A673 (cell line): ENCODE measurements around the gene TEAD1. TPM values are rescaled to one million over a fixed set of nuclear protein-coding genes. Genes with fewer than 3 reads are reported as not detected.

Experiments
- BruUV-seq: library from RNA; stranded (reverse); fragments of 400-500 nt; replicated peaks from 2 replicates; lab custom pipeline; 2021; lab: Mats Ljungman, UMichigan
- CTCF ChIA-PET: fragments of 300-600 bp; sonication (Branson Sonifier 250); formaldehyde crosslinking; loops from one replicate; lab custom pipeline; 2022; ENCODE audit warnings: antibody characterized with exemption; lab: Charles Lee
- POLR2A ChIA-PET: fragments of 300-600 bp; sonication (Branson Sonifier 250); formaldehyde crosslinking; loops from one replicate; lab custom pipeline; 2022; ENCODE audit warnings: antibody characterized with exemption; ENCODE audit not compliant: low non-redundant PET; lab: Charles Lee
- DNase-seq: peaks from one replicate; pipeline ENCODE4 v3.0.0-alpha.2; 2015; ENCODE audit warnings: low spot score
- H3K27ac ChIP-seq: fragments of 200-600 bp; sonication (generic); 2 replicates; pipeline ENCODE4 v1.5.1; 2016; ENCODE audit warnings: mixed run types, low read depth, mild to moderate bottlenecking, mixed read lengths, antibody characterized with exemption, low read length; ENCODE audit not compliant: poor library complexity, severe bottlenecking
- H3K27me3 ChIP-seq: fragments of 200-600 bp; sonication (generic); replicated peaks from 2 replicates; pipeline ENCODE4 v1.6.1; 2017; ENCODE audit warnings: mixed run types, low read depth, mild to moderate bottlenecking, mixed read lengths, antibody characterized with exemption, low read length; ENCODE audit not compliant: insufficient read depth, poor library complexity
- H3K36me3 ChIP-seq: fragments of 200-600 bp; sonication (generic); 2 replicates; pipeline ENCODE4 v1.6.1; 2016; ENCODE audit warnings: mixed run types, mild to moderate bottlenecking, mixed read lengths, antibody characterized with exemption, low read length; ENCODE audit not compliant: insufficient read depth, poor library complexity, severe bottlenecking
- H3K4me1 ChIP-seq: fragments of 200-600 bp; sonication (generic); 2 replicates; pipeline ENCODE4 v1.6.1; 2017; ENCODE audit warnings: mixed run types, mild to moderate bottlenecking, mixed read lengths, antibody characterized with exemption, low read length; ENCODE audit not compliant: insufficient read depth, poor library complexity, severe bottlenecking
- H3K4me3 ChIP-seq: fragments of 200-600 bp; sonication (generic); 2 replicates; pipeline ENCODE4 v1.5.1; 2016; ENCODE audit warnings: low read depth, mixed run types, mild to moderate bottlenecking, mixed read lengths, low read length; ENCODE audit not compliant: poor library complexity, severe bottlenecking
- H3K9me3 ChIP-seq: fragments of 200-600 bp; sonication (generic); 2 replicates; pipeline ENCODE4 v1.6.1; 2016; ENCODE audit warnings: mixed run types, low read depth, mild to moderate bottlenecking, mixed read lengths, antibody characterized with exemption, low read length; ENCODE audit not compliant: poor library complexity, severe bottlenecking
- CTCF ChIP-seq: fragments of 300-800, 200-600 bp; sonication (generic); conservative IDR thresholded peaks from 2 replicates; pipeline ENCODE4 v1.5.1; 2017; ENCODE audit warnings: low read depth, mild to moderate bottlenecking, antibody characterized with exemption, low read length, moderate library complexity, mixed read lengths
- EZH2 ChIP-seq: fragments of 200-600 bp; sonication (generic); IDR thresholded peaks from 2 replicates; pipeline ENCODE4 v1.6.1; 2017; ENCODE audit warnings: borderline replicate concordance, low read depth, mild to moderate bottlenecking, mixed read lengths, antibody characterized with exemption, low read length; ENCODE audit not compliant: poor library complexity, severe bottlenecking
- intact Hi-C: fragments of 100-400 bp; cut with micrococcal nuclease; formaldehyde crosslinking; loops from one replicate; pipeline ENCODE4 v1.10.0; 2022; ENCODE audit not compliant: unreplicated experiment
- total RNA-seq: library from RNA; stranded (reverse); gene quantifications from 2 replicates; pipeline ENCODE4 v1.2.3, GENCODE V29; 2021

TEAD1 gene
- total RNA-seq, 1 experiment from 2014 or later: 81.8 TPM

DNA sequence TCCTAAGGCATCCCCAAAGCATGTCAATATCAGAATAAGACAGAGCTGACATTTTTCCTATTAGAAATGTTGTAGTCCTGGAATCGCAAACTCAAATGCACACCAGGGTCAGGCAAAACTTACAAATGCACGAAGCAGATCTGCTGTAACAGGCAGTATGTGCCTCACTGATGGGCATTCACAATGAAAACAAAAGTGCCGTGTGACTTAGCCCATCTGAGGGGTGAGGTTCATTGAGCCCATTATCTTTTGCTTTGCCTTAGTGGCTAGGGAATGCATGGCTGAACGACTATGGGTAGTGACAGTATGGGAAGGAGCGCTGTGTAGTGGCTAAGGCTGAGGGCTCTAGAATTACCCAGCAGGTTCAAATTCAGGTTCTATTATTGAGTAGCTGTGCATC is 291.8 kb downstream of the TEAD1 start:
- ChIA-PET CTCF (no interaction called here), POLR2A (no interaction called here)
- Histone ChIP-seq H3K36me3 (no peaks in the 10 kb centered on the region), H3K9me3 (no peaks in the 10 kb centered on the region), H3K4me1 (no peaks in the 10 kb centered on the region), H3K4me3 (no peak overlapping the region), H3K27me3 (no peaks in the 10 kb centered on the region), H3K27ac (no peak overlapping the region)
- no peak for DNase-seq
- intact Hi-C loops: no loop called here
- BruUV-seq: no TSS peak
- TF ChIP-seq EZH2: no peak
- no peak for TF ChIP-seq CTCF

DNA sequence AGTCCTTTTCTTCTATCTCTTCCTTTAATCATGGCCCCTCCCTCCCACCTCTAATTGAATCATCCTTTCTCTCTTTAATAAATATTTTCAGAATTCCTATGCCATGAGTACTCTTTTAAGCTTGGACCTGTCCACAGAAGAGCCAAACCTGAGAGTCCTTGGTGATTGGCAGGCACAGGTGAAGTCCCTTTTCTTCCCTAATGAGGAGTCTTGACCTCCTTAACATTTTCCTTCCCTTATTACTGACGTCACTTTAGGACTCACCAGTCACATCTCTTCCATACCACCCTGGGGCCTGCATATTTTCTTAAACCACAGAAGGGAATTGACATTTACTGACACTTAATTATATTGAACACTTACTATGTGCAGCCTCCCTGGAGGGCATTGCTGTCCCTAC is 293.9 kb downstream of the TEAD1 start:
- ChIA-PET CTCF (no interaction called here), POLR2A (no interaction called here)
- Histone ChIP-seq H3K9me3 (no peaks in the 10 kb centered on the region), H3K36me3 (no peaks in the 10 kb centered on the region), H3K4me3 (no peak overlapping the region), H3K4me1 (no peaks in the 10 kb centered on the region), H3K27me3 (no peaks in the 10 kb centered on the region), H3K27ac (no peak overlapping the region)
- no peak for TF ChIP-seq EZH2
- TF ChIP-seq CTCF: no peak
- intact Hi-C loops: no loop called here
- no TSS peak for BruUV-seq
- no peak for DNase-seq

DNA sequence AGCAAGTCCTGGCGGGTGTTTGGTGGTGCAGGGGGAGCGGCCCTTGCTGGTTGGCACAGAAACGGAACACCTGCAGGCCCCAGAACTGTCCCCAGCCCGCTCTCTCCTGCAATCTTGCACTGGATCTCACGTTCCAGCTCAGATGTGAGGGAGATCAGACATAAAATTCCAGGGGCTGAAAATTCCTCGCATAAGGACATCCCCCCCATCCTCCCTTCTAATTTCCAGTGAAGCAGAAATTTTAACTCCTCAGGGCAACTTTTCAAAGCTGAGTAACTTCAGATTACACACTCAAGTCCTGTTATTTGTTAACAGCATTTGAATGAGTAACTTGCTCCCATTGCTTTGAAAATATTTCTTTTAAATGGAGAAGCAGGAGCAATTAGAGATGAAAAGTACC is 294.6 kb downstream of the TEAD1 start:
- CTCF ChIA-PET: no interaction called here
- no peaks in the 10 kb centered on the region for H3K4me1 ChIP-seq
- no peak for TF ChIP-seq EZH2
- no peak for TF ChIP-seq CTCF
- intact Hi-C loops: no loop called here
- H3K27me3 ChIP-seq: no peaks in the 10 kb centered on the region
- no peaks in the 10 kb centered on the region for H3K9me3 ChIP-seq
- H3K27ac ChIP-seq: no peak overlapping the region
- no peak for DNase-seq
- POLR2A ChIA-PET: no interaction called here
- BruUV-seq: no TSS peak
- no peak overlapping the region for H3K4me3 ChIP-seq
- no peaks in the 10 kb centered on the region for H3K36me3 ChIP-seq
